22Rv1 (cell line): Measurements from ENCODE around the gene SMC6.

ENCODE experiments used
- H3K27ac ChIP-seq: fragments of 450-650 bp; 2 replicates; pipeline ENCODE4 v1.5.1; 2017
- CTCF ChIP-seq: fragments of 450-650 bp; IDR thresholded peaks from 2 replicates; pipeline ENCODE4 v1.5.1; 2017; ENCODE audit warnings: mild to moderate bottlenecking
- ZFX ChIP-seq: fragments of 450-650 bp; IDR thresholded peaks from 2 replicates; pipeline ENCODE4 v1.6.1; 2017; ENCODE audit warnings: antibody characterized with exemption, borderline replicate concordance

SMC6 gene

GRCh38 chr2:17752892-17753802 is 463 bp downstream of the SMC6 start:
- no peak for TF ChIP-seq CTCF
- TF ChIP-seq ZFX, result no peak
- peak overlapping the region; percentile 95 for H3K27ac ChIP-seq

- TF ChIP-seq ZFX (no peak), CTCF (no peak)
- no peak overlapping the region for H3K27ac ChIP-seq
Measured at GRCh38 chr2:17752246-17752645, 1.4 kb downstream of the SMC6 start.

- no peak overlapping the region for H3K27ac ChIP-seq
- no peak for TF ChIP-seq CTCF
- no peak for TF ChIP-seq ZFX
Measured at GRCh38 chr2:17749753-17750438, 3.7 kb downstream of the SMC6 start.

- TF ChIP-seq ZFX (no peak), CTCF (no peak)
- no peak overlapping the region for H3K27ac ChIP-seq
Measured at GRCh38 chr2:17748745-17749144, 4.9 kb downstream of the SMC6 start.

GRCh38 chr2:17747684-17748452 is 5.7 kb downstream of the SMC6 start:
- no peak overlapping the region for H3K27ac ChIP-seq
- TF ChIP-seq CTCF, result no peak
- TF ChIP-seq ZFX, result no peak

- no peak overlapping the region for H3K27ac ChIP-seq
- TF ChIP-seq ZFX (no peak), CTCF (no peak)
Measured at GRCh38 chr2:17740203-17740602, 13.4 kb downstream of the SMC6 start.
